ENCODE measurements around the gene TMEM250.

- TF ChIP-seq CTCF (IDR thresholded peaks at IDR 0.05) (no peak), REST (IDR thresholded peaks at IDR 0.05; ENCODE audit: insufficient read depth in 1 of 2, low read depth in 2 of 2, low read length in 1 of 2) (no peak)
These were observed 33.8 kb upstream of the TMEM250 start for GRCh38 chr9:136152543-136152866.

All from Panc1 (cell line).